GM18858 (cell line): ENCODE measurements around the gene MYL4.
"Not testable (repeated sequence)": the region's sequence is repeated elsewhere in the genome, so short reads cannot be mapped to it uniquely, and the experiment has no call there.

Experiments
- ATAC-seq: cut with Tn5 transposase; IDR thresholded peaks from one replicate; pipeline ENCODE4 v1.9.1; 2021; ENCODE audit not compliant: unreplicated experiment

The MYL4 gene

DNA sequence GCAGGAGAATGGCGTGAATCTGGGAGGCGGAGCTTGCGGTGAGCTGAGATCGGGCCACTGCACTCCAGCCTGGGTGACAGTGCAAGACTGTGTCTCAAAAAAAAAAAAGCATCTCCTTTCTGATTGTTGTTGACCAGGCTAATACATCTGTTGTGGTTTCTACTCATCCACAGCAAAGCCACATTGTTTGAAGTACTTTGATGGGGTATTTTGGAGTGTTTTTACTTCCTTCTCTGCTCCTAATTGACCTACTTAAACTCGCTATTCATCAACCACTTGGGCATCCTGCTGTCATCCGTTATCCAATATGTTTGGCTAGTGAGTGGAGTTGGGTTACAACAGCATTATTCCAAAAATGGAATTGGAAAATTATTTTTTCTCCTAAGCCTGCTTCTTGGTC is 16.6 kb upstream of the MYL4 start:
- no peak for ATAC-seq

DNA sequence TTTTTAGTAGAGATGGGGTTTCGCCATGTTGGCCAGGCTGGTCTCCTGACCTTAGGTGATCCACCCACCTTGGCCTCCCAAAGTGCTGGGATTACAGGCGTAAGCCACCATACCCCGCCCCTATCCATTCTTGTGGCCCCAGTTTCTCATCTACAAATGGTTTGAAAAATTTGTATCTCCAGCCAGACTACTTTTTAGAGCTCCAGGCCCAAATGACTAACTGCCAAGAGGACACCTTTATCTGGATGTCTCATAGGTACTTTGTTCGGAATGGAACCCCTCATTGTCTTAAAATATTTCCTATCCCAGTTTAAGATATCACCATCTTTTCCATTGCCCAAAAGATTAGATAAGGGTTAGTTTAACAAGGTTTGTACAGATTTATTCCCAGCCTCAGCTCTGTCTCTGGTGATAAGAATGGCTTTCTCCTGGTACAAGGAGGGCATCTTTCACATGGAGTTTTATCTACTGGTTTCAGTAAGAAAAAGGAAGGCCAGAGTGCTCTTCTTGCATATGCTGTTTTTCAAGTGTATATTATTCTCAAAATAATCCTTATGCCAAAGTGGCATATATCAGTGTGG is 15.1 kb upstream of the MYL4 start:
- ATAC-seq: no peak

DNA sequence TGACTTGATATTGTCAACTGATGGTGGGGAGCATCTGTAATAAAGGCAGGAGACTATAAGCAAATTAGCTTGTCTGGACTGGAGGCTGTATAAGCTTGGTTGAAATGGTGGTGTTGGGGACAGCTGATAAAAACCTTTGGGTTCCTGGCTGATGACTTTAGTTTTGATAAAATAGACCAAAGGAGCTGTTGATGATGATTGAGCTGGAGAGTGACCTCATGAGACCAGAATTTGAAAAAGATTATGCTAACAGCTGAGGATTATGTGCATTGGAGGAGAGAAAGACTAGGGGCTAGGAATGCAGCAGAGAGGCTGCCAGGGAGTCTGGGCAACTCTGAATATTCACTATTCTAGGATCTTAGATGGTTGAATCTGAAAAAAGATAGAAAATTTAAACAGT is 11.3 kb upstream of the MYL4 start:
- ATAC-seq: no peak

DNA sequence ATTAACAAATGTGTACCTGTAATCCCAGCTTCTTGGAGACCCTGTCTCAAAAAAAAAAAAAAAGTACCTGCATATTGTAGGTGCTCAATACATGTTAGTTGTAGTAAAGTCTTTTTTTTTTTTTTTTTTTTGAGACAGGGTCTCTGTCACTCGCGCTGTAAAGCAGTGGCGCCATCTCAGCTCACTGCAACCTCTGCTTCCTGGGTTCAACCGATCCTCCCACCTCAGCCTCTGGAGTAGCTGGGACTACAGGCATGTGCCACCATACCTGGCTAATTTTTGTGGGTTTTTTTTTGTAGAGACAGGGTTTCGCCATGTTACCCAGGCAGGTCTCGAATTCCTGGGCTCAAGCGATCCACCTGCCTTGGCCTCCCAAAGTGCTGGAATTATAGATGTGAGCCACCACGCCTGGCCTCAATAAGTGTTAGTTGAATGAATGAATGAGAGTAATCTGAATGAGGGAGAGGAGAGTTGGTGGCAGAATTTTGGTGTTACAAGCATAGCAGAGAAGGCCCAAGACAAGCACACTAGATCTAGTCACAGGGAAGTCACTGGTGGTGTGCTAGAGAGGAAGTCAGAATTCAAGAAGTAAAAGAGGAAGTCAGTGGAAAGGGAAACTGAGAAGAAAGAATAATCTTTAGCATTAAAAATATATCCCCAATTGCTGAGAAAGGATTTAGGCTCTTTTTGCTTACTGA is 9.4 kb upstream of the MYL4 start:
- no peak for ATAC-seq

DNA sequence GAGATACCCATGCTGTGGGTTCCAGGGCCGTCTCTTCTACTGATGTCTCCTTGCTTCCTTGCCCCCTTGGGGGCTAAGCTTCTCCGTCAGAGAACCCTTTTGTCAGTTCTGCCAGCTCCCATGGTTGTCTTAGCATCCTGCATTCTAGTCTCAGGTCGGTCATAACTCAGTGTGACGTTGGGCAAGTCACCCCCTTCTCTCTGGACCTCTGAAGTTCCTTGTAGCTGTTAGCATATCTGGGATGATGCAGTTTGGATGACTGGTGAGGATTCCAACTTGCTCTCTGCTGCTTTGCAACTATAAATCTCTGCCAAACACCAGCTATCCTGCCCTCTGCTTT is 8.9 kb upstream of the MYL4 start:
- ATAC-seq: no peak

DNA sequence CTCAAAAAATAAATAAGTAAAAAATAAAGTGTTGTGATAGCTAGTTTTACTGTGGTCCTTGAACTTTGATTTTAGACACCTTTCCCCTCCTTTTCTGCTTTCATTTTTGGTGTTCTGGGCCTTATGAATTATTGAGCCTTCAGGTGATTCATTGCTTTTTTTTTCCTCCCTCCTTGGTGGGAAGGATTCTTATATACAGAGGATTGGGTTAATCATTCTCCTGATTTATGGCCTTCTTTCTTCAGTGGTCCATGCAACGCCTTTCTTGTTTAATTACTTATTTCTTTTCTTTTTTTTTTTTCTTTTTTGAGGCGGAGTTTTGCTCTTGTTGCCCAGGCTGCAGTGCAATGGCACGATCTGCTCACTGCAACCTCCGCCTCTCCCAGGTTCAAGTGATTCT is 8.0 kb upstream of the MYL4 start:
- no peak for ATAC-seq

DNA sequence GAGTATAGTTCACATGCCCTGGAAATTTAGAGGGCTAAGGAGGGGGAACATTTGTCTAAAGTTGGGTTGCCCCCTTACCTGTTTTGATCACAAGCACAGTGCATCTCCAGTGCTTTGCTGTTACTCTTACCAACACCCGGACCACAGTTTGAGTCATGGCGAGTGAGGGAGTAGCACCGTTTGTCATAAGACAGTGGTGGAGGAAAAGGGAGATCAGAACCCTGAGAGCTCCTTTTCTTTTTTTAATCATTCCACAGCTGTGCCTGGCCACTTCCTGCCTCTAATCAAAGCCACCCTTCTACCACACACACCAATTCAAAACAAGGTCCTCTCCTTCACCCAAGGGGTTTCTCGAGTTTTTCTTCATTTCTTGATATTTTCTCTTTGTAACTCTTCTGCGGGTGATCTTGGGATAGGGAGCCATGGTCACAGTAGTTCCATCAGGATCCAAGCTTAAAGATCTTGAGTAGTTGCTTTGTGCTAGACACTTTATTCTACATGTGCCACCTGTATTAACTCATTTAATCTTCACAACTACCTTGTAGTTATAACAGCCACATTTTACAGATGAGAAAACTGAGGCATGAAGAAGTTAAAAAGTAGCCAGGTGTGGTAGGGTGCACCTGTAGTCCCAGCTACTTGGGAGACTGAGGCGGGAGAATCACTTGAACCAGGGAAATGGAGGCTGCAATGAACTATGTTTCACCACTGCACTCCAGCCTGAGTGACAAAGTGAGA is 5.0 kb upstream of the MYL4 start:
- no peak for ATAC-seq

DNA sequence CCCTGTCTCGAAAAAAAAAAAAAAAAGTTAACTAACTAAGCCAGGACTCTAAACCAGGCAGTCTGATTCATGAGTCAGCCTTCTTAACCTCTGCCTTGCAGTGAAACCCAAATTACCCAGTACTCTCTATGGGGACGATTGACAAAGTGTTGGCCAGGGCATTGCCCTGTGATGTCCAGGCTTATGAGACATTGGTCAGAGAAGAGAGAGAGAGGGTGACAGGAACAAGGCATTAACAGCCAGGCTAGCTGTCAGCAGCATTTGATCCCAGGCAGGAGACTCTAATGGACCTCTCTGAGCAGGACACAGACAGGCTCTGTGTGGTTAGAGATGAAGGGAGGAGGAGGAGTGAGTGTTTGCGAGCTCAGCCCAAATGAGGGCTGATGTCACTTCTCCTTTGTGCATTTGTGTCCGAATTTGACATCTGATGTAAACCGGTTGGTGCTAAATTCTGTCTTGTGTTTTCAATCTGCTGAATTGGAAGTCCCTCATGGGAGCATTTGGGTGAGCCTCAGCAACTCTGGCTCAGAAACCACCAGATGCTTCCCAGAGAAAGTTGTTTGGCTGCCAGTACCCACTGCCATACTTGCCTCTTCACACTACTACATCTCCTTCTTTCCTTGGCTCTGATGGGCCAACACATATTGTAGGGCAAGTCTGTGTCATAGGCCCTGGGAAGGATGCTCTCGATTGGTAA is 4.3 kb upstream of the MYL4 start:
- ATAC-seq: peak; percentile 36

DNA sequence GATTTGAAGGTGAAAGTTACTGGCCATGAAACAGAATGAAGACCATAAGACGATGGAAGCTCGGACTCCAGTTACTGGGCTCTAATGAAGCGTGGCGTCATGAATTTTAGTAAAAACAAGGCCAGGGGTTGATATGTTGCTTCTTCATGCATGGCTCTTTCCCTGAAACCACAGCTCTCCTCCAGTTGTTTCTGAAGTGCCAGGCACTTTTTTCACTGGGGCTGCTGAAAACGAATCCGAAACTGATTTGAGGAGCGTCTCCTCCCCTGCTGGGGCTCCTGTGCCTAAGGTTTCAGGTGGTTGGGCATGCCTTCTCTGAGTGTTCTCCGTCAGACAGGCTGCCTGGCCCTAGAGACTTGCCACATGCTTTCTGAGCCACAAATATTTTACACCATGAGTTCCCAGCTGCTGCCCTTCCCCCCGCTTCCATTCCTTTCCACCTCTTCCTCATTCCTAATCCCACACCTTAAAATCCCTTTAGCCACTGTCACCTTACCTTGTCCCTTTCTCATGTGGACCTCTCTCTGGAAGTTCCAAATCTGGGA is 3.7 kb upstream of the MYL4 start:
- peak; percentile 56 for ATAC-seq

DNA sequence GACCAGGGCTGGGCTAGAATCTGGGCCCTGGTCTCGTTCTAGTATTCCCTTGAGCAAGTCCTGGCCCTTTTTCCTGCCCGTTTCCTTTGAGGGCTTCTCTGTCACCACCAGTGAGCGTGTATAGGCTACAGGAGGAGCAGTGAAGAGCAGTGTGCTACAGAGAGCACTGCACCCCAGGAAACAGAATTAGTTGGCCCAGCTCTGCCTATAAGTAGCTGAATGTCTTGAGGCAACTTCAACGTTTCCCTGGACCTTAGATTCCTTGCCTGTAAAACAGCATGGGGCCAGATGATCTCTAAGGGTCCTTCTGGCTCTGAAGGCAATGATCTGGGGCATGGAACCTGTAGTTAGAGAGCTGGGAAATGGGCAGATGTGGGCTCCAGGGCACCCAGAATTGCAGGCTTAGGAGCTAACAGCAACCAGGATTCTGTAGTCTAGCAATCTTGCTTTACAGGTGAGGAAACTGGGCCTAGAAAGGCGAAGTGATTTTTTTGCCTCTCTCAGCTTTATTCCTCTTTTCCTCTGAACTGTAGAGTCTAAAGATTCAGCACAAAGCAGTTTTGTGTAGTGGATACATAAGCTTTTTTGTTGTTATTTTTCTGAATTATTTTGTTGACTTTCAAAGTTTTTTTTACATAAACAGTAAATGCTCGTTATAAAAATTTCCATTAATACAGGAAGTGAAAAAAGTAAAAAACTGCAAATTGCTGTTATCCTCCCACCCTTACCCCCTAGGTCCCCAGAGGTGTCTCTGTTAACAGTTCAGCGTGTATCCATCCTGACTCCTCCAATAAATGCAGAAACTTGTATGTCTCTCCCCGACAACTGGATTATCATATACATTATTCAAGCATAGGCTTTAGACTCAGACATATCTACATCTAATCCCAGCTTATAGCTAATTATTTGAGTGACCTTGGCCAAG is 1.7 kb upstream of the MYL4 start:
- ATAC-seq: no peak

DNA sequence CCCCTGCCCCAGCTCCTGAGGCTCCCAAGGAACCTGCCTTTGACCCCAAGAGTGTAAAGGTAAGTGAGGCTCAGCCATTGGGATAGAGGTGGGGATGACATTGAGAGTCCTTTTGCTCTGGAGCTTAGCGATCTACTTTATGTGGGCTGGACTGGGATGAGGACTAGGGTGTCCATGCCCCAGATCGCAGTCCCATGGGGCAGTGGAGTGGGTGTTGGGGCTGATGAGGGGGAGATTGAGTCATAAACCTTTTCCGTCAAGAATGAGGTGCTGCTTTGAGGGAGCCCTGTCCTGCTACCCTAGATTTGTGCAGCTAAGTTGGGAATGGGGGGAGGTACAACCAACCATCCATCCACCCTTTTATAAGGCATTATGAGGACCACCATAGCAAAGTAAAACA is 351 bp downstream of the MYL4 start:
- ATAC-seq: no peak

DNA sequence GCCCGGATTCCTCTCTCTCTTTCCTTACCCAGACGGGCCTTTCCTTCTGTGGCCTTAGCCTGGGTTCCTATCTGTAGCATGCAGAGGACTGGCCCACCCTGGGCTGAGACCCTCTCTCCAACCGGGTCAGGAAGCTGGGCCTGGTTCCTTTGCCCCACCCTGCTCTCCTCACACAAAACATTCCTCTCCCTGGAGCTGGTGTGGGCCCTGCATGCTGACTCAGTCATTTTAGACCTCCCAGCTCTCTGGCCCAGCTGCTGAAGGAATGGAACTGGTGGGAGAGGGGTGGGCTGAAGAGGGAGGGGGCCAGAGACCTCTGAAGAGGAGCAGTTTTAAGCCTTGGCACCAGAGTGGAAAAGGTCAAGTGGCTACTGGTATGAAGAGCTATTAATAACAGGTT is 957 bp downstream of the MYL4 start:
- ATAC-seq: no peak

DNA sequence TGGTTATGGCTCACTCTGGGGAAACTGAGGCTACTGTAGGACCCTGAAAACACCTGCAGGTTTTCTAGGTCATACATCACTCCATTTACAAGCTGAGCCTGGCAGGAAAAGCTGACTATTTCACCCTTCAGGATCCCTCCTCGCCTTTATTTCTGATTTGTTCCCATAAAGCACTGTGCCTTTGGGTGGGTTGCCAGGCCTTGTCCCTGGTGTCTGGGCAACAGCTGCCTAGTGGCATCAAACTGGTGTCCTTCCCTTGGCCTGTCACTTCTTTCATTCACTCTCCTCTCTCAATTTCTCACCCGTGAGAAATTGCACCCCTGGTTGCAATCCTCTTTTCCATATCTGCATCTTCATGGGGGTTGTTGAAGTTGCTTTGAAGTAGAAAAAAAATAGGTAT is 1.6 kb downstream of the MYL4 start:
- no peak for ATAC-seq

DNA sequence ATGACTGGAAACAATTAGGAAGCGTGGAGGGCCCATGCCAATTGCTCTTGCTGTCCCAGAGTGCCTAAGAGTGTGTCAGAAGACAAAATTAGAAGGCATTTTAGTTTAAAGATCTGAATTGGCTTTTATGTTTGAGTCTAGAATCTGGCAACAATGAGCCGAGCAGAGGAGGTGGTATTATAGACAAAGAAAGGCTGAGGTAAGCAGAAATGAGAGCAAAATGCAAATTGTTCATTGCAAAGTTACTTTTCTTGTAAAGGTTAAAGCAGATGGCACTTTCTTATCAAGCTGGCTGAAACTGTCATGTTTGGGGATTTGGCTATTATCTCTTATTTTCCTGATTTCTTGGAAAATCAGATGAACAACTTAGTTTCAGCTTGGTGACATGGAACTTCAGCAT is 3.3 kb downstream of the MYL4 start:
- no peak for ATAC-seq

DNA sequence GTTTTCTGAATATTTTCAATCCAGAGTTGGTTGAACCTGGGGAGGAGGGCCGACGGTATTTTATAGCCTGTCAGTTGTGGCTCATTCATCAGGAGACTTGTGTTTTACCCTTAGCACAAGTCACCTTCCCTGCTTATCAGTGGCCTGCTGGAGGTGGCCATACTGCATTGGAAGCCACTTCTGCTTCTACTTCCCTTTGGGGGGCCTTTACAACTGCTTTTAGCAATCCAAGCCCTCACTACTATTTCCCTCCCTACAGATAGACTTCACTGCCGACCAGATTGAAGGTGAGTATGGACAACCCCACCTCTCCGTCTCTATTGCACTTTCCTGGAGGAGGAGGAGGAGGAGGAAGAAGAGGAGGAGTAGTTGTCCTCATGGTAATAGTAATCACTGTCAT is 4.4 kb downstream of the MYL4 start:
- no peak for ATAC-seq

DNA sequence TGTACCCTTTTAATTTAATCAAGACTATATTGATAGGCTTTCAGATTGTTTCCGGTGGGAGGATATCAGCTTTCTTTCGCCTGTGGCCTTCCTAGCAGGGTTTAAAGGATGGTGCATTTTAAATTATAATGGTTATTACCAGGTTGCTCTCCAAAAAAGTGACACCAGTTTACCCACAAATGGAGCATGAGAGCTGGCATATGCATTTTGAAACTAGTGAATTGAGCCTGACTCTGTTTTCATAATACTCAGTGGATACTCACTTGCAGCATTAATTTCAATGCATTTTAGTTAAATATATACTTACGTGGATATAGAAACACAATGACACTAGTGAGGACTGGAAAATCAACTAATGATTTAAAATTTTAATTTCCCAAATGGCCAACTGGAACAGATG is 5.8 kb downstream of the MYL4 start:
- ATAC-seq: no peak

DNA sequence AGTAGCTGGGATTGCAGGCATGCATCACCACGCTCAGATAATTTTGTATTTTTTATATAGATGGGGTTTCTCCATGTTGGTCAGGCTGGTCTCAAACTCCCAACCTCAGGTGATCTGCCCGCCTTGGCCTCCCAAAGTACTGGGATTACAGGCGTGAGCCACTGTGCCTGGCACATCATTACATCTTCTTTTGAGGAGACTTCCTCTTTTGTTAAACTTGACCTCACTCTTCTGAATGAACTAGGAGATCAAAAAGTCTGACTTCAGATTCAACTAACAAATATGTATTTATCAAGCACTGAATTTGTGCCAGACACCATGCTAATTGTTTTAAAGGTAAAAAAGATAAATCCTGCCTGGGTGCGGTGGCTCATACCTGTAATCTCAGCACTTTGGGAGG is 7.7 kb downstream of the MYL4 start:
- ATAC-seq: not testable (repeated sequence)

DNA sequence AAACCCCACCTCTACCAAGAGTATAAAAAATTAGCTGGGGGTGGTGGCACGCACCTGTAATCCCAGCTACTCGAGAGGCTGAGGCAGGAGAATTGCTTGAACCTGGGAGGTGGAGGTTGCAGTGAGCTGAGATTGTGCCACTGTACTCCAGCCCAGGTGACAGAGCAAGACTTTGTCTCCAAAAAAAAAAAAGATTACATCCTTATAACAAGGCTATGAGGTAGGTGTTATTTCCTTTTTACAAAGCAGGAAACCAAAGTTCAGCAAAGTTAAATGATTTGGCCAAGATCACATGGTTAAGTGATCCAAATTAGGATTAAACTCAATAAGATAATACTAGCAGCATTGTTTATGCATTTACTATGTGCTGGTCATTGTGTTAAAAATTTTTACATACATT is 8.1 kb downstream of the MYL4 start:
- not testable (repeated sequence) for ATAC-seq

DNA sequence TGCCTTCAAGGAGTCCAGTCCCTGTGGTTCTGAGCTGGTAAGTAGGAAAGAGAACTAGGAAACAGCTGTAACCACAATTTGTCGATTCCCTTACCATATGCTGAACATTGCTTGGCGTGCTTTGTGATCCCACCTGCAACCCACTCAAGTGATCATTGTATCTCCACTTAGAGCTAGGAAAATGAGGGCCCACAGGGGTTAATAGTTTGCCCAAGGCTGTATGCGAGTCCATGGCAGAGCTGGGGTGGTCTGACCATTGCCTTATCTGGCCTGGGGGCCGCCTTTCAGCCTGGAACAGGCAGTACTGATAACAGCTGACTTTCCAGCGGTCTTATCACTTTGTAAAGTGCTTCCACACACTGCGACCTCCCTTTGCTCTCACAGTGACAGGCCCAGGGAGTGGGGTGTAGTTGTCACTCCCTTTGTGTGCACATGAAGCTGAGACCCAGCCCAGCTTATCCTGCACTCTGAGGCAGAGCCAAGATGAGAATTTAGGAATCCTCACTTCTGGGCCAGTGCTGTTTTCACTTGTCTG is 9.8 kb downstream of the MYL4 start:
- ATAC-seq: no peak
